CD4-positive, alpha-beta memory T cell (primary cell): ENCODE measurements around the gene PPP1R10. TPM values are rescaled to one million over a fixed set of nuclear protein-coding genes. Genes with fewer than 3 reads are reported as not detected.
A peak's percentile ranks its signal among the peaks of the same experiment; 100 is the strongest.

Source experiments
- CTCF ChIA-PET: fragments of 350-600 bp; sonication (Branson Sonifier 250); formaldehyde crosslinking; loops from one replicate; lab custom pipeline; 2021; ENCODE audit warnings: inconsistent platforms; ENCODE audit not compliant: partially characterized antibody; lab: Charles Lee
- POLR2A ChIA-PET: fragments of 350-600 bp; sonication (Branson Sonifier 250); formaldehyde crosslinking; loops from one replicate; lab custom pipeline; 2021; ENCODE audit not compliant: partially characterized antibody; lab: Charles Lee
- DNase-seq, 5 donors: peaks; one replicate each; pipeline versions ENCODE4 v3.0.0 to v3.0.0-alpha.2; 2020 to 2022; ENCODE audit warnings: mixed read lengths in 1 of 5
- H3K27ac ChIP-seq: one replicate; pipeline ENCODE4 v1.7.0; 2013; ENCODE audit warnings: low read depth, low read length
- H3K27me3 ChIP-seq: 2 replicates; pipeline ENCODE4 v1.7.0; 2013; ENCODE audit warnings: mild to moderate bottlenecking, low read length, moderate library complexity; ENCODE audit not compliant: insufficient read depth
- H3K36me3 ChIP-seq: 2 replicates; pipeline ENCODE4 v1.7.0; 2013; ENCODE audit warnings: mild to moderate bottlenecking, low read length, moderate library complexity; ENCODE audit not compliant: insufficient read depth
- H3K4me1 ChIP-seq: 2 replicates; pipeline ENCODE4 v1.7.0; 2013; ENCODE audit warnings: mild to moderate bottlenecking, low read length, moderate library complexity; ENCODE audit not compliant: insufficient read depth
- H3K4me3 ChIP-seq, 2 donors: one replicate each; pipeline ENCODE4 v1.7.0; 2013; ENCODE audit warnings: low read length in 2 of 2, mild to moderate bottlenecking in 1 of 2
- H3K9me3 ChIP-seq, 2 donors: one replicate each; pipeline ENCODE4 v1.7.0; 2013; ENCODE audit warnings: low read length in 2 of 2, control low read depth in 1 of 2; ENCODE audit not compliant: control insufficient read depth in 1 of 2
- H3K27ac Mint-ChIP-seq, 7 donors: one replicate each; pipeline ENCODE4 v1.8.0; 2020 to 2021; ENCODE audit warnings: mixed read lengths in 7 of 7, mild to moderate bottlenecking in 6 of 7, inconsistent platforms in 3 of 7, moderate library complexity in 3 of 7
- H3K27me3 Mint-ChIP-seq, 2 donors: one replicate each; pipeline ENCODE4 v1.8.0; 2020 to 2021; ENCODE audit warnings: mixed read lengths in 2 of 2
- H3K36me3 Mint-ChIP-seq, 2 donors: one replicate each; pipeline ENCODE4 v1.8.0; 2020 to 2021; ENCODE audit warnings: mixed read lengths in 2 of 2, inconsistent platforms in 1 of 2, mild to moderate bottlenecking in 1 of 2
- H3K4me1 Mint-ChIP-seq, 4 donors: one replicate each; pipeline ENCODE4 v1.8.0; 2020 to 2021; ENCODE audit warnings: mixed read lengths in 4 of 4, mild to moderate bottlenecking in 1 of 4
- H3K4me3 Mint-ChIP-seq, 8 donors: one replicate each; pipeline ENCODE4 v1.8.0; 2020 to 2021; ENCODE audit warnings: mixed read lengths in 8 of 8, mild to moderate bottlenecking in 7 of 8, moderate library complexity in 6 of 8, inconsistent platforms in 3 of 8
- H3K9me3 Mint-ChIP-seq, 8 donors: one replicate each; pipeline ENCODE4 v1.8.0; 2020 to 2021; ENCODE audit warnings: mixed read lengths in 8 of 8, mild to moderate bottlenecking in 5 of 8, inconsistent platforms in 3 of 8, moderate library complexity in 1 of 8
- intact Hi-C: fragments of 100-400 bp; cut with micrococcal nuclease; formaldehyde crosslinking; loops from one replicate; pipeline ENCODE4 v1.15.1; 2023
- polyA plus RNA-seq, 2 donors: library from polyadenylated mRNA; unstranded; fragments of 300-500 nt; fragmentation: Illumina TruSeq; gene quantifications; one replicate each; pipeline ENCODE4 v1.2.3, GENCODE V29; 2021
- total RNA-seq, 2 experiments: library from RNA; stranded (reverse); gene quantifications; one replicate each; pipeline ENCODE4 v1.2.3, GENCODE V29; 2021

PPP1R10 gene
- total and polyA plus RNA-seq, 4 experiments from 2014 or later = 8.5 to 231 (median 127) TPM

DNA sequence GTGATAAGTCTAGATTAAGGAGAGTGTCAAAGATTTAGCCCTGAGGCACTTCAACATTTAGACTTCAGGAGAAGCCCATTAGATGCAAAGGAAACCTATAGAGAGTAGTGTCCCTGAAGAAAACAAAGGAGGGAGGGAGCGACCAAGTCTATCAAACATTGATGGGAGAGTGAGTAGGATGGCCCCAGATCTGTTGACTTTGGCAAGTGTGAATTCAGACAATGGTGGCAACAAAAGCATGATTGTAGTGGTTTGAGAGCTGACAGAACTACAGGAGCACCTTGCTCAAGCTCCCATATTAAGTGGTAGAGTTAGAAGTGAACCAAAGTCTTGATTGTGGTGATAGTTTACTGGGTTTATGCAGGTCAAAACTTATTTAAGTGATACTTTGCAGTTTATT is 46.8 kb downstream of the PPP1R10 start:
- no peaks in the 10 kb centered on the region for H3K27me3 ChIP-seq
- peaks cover 0 to 25% of the 10 kb centered on the region in 2 donors for H3K36me3 Mint-ChIP-seq
- H3K9me3 ChIP-seq = no peaks in the 10 kb centered on the region
- peaks cover 45% of the 10 kb centered on the region for H3K4me1 ChIP-seq
- intact Hi-C loops = no loop called here
- CTCF ChIA-PET = interaction anchor here (1.0 to 2.4 kb wide), 11 partner anchors 13 to 161 kb away, joined by 3 to 31 read pairs (median 6); no protein-coding TSS in a partner anchor
- peaks cover 0 to 4% (median 0%) of the 10 kb centered on the region in 8 donors for H3K9me3 Mint-ChIP-seq
- peak overlapping the region; percentile 95 for H3K27ac ChIP-seq
- POLR2A ChIA-PET = interaction anchor here (1.0 to 3.2 kb wide), 17 partner anchors 13 to 160 kb away, joined by 3 to 61 read pairs (median 6); partner anchors contain the start of genes ATAT1, GNL1, HLA-E and MDC1
- no peaks in the 10 kb centered on the region for H3K27me3 Mint-ChIP-seq
- peaks cover 46 to 66% (median 53%) of the 10 kb centered on the region in 4 donors for H3K4me1 Mint-ChIP-seq
- peak overlapping the region; percentile 42 to 88 for H3K4me3 ChIP-seq
- H3K36me3 ChIP-seq = no peaks in the 10 kb centered on the region
- peak overlapping the region; percentile 97 to 100 (median 100) for H3K4me3 Mint-ChIP-seq
- no peak for DNase-seq
- peak overlapping the region; percentile 97 to 100 (median 99) for H3K27ac Mint-ChIP-seq

DNA sequence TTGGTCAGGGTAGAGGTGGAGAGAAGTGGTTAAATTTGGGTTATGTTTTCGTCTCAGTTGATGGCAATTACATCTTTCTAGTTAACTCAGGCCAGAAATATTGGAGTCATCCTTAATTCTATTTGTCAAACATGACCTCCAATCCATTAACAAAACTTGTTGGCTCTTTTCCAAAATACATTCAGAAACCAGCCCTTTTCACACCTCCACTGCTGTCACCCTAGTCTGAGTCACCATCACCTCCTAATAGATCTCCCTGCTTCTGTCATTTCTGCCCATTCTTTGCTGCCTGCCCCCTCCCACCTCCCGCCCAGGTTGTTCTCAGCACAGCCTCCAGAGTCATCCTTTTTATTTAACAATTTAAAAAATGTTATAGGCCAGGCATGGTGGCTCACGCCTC is 48.8 kb downstream of the PPP1R10 start:
- Histone ChIP-seq H3K9me3 (no peaks in the 10 kb centered on the region), H3K27me3 (no peaks in the 10 kb centered on the region), H3K36me3 (no peaks in the 10 kb centered on the region), H3K4me1 (peaks cover 28% of the 10 kb centered on the region), H3K4me3 (no peak overlapping the region), H3K27ac (no peak overlapping the region)
- Mint-ChIP-seq H3K4me3 (peak overlapping the region in 3 of 8 donors; percentile 36 to 53 (median 37)), H3K9me3 (peaks cover 0 to 4% (median 0%) of the 10 kb centered on the region in 8 donors), H3K4me1 (peaks cover 33 to 50% (median 40%) of the 10 kb centered on the region in 4 donors), H3K27me3 (no peaks in the 10 kb centered on the region), H3K36me3 (peaks cover under 1 to 17% of the 10 kb centered on the region in 2 donors), H3K27ac (peak overlapping the region in 5 of 7 donors; percentile 48 to 70 (median 62))
- ChIA-PET POLR2A (no interaction called here), CTCF (interaction anchor here (1.2 kb wide), 1 partner anchor 25 kb away, joined by 5 read pairs; no protein-coding TSS in a partner anchor)
- intact Hi-C loops = no loop called here
- peak in 1 of 5 donors; percentile 61 for DNase-seq

GRCh38 chr6:30565772-30566171 is 51.3 kb downstream of the PPP1R10 start:
- H3K4me3 ChIP-seq = no peak overlapping the region
- Mint-ChIP-seq H3K9me3 (peaks cover 0 to 2% (median 0%) of the 10 kb centered on the region in 8 donors), H3K4me1 (peaks cover 17 to 25% (median 21%) of the 10 kb centered on the region in 4 donors), H3K27ac (peak overlapping the region in 2 of 7 donors; percentile 19 to 35), H3K36me3 (peaks cover 12 to 15% of the 10 kb centered on the region in 2 donors), H3K4me3 (no peak overlapping the region), H3K27me3 (no peaks in the 10 kb centered on the region)
- H3K27me3 ChIP-seq = no peaks in the 10 kb centered on the region
- no peak for DNase-seq
- H3K9me3 ChIP-seq = no peaks in the 10 kb centered on the region
- no peak overlapping the region for H3K27ac ChIP-seq
- ChIA-PET CTCF (interaction anchor here (0.6 to 2.6 kb wide), 4 partner anchors 21 to 82 kb away, joined by 3 to 10 read pairs (median 3); no protein-coding TSS in a partner anchor), POLR2A (interaction anchor here (1.1 to 1.6 kb wide), 6 partner anchors 21 to 156 kb away, joined by 3 to 6 read pairs (median 3); no protein-coding TSS in a partner anchor)
- peaks cover 10% of the 10 kb centered on the region for H3K36me3 ChIP-seq
- H3K4me1 ChIP-seq = peaks cover 10% of the 10 kb centered on the region
- intact Hi-C loops = no loop called here

DNA sequence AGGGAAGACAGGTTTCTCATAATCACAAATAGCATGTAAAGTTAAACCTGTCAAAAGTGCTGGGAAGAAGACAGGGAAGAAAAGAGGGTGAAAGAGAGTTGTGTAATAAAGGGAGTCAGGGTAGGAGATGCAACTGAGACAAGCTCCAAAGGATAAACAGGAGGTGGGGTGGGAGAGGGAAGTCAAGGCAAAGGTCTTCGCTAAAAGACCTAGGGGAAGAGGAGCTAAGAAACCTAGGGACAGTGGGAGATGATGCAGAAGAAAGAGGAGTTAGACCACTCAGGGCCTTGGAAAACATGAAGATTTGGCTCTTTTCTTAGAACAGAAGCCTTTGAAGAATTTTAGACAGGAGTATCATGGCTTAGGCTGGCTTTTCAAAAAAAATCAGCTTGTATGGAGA is 52.9 kb downstream of the PPP1R10 start:
- DNase-seq = no peak
- H3K27ac Mint-ChIP-seq = peak overlapping the region in 5 of 7 donors; percentile 14 to 71 (median 47)
- no peak overlapping the region for H3K4me3 ChIP-seq
- H3K4me1 Mint-ChIP-seq = peaks cover 3 to 23% (median 13%) of the 10 kb centered on the region in 4 donors
- no peaks in the 10 kb centered on the region for H3K9me3 Mint-ChIP-seq
- peaks cover 10% of the 10 kb centered on the region for H3K36me3 ChIP-seq
- H3K4me3 Mint-ChIP-seq = no peak overlapping the region
- H3K27me3 ChIP-seq = no peaks in the 10 kb centered on the region
- intact Hi-C loops = no loop called here
- ChIA-PET CTCF (interaction anchor here (1.3 to 2.0 kb wide), 4 partner anchors 9 to 34 kb away, joined by 3 to 11 read pairs (median 5); no protein-coding TSS in a partner anchor), POLR2A (interaction anchor here (0.6 to 1.8 kb wide), 4 partner anchors 22 to 1028 kb away, joined by 3 to 6 read pairs (median 3); partner anchors contain the start of genes MRPS18B and PPP1R10)
- no peak overlapping the region for H3K27ac ChIP-seq
- no peaks in the 10 kb centered on the region for H3K4me1 ChIP-seq
- no peaks in the 10 kb centered on the region for H3K27me3 Mint-ChIP-seq
- H3K36me3 Mint-ChIP-seq = peaks cover 12 to 17% of the 10 kb centered on the region in 2 donors
- no peaks in the 10 kb centered on the region for H3K9me3 ChIP-seq

DNA sequence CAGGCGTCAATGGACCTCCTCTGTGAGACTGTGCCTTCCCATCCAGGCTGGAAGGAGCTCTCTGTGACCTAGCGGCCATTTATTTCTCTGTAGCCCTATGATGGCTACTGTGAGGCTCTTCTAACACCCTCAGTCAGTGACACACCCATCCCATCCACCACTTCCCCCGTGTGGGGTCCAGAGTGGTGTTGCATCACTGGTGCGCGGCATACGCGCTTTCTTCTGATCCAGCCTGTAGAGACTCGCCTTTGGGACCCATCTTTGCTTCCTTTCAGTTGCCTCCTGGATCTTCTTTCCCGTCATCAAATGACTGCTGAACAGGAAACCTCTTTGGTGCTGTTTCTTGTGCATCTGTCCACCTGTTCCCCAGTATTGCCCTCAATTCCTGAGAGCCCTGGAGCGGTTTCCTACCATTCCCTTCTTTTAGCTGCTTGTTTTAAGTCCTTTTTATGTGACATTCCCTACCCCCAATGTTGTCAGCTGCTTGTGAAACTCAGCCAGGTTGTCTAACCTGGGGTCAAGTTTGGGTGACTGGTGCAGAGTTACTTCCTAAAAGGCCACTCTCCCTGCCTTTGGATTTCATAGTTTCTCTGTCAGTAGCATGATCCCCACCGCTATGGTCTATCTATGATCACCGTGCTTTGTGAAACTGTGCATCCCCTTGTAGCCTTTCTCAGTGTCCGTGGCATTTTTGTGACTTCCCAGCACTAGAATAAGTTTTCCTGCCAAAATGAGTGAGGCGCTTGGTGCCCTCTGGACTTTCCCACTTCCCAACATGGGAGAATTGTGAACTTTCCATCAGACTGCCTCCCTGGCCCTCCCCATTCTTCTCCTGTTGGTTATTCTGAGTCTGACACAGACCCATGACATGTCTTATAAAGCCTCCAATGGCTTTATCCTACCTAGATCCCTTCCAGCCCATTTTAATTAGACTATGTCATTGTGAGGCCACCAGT is 54.3 kb downstream of the PPP1R10 start:
- peaks cover 8 to 27% (median 16%) of the 10 kb centered on the region in 4 donors for H3K4me1 Mint-ChIP-seq
- Histone ChIP-seq H3K27me3 (no peaks in the 10 kb centered on the region), H3K4me1 (peaks cover 10% of the 10 kb centered on the region), H3K36me3 (peaks cover 10% of the 10 kb centered on the region), H3K9me3 (no peaks in the 10 kb centered on the region), H3K27ac (no peak overlapping the region), H3K4me3 (no peak overlapping the region)
- H3K9me3 Mint-ChIP-seq = no peaks in the 10 kb centered on the region
- H3K4me3 Mint-ChIP-seq = no peak overlapping the region
- intact Hi-C loops = no loop called here
- H3K36me3 Mint-ChIP-seq = peaks cover 12 to 17% of the 10 kb centered on the region in 2 donors
- CTCF ChIA-PET = interaction anchor here (1.3 to 2.0 kb wide), 4 partner anchors 8 to 22 kb away, joined by 3 to 11 read pairs (median 5); no protein-coding TSS in a partner anchor
- DNase-seq = no peak
- H3K27ac Mint-ChIP-seq = peak overlapping the region in 3 of 7 donors; percentile 8 to 77 (median 38)
- H3K27me3 Mint-ChIP-seq = no peaks in the 10 kb centered on the region
- POLR2A ChIA-PET = interaction anchor here (0.9 to 1.8 kb wide), 2 partner anchors 20 to 53 kb away, joined by 3 to 6 read pairs; no protein-coding TSS in a partner anchor

DNA sequence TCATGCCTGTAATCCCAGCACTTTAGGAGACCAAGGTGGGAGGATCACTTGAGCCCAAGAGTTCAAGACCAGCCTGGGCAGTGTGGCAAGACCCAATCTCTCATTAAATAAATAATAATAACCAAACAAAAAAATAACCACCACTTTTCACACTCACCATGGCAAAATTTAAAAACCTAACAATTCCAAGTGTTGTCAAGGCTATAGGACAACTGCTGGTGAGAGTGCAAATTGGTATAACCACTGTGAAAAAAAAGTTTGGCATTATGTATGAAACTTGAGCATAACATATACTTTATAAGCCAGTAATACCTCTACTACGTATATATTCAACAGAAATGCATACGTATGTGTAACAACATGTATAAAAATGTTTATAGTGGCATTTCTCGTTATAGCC is 56.1 kb downstream of the PPP1R10 start:
- no peaks in the 10 kb centered on the region for H3K27me3 ChIP-seq
- Mint-ChIP-seq H3K4me3 (no peak overlapping the region), H3K4me1 (peaks cover 13 to 45% (median 23%) of the 10 kb centered on the region in 4 donors), H3K27me3 (peaks cover 0 to 1% of the 10 kb centered on the region in 2 donors), H3K36me3 (peaks cover 12 to 35% of the 10 kb centered on the region in 2 donors), H3K9me3 (peaks cover 0 to 4% (median 0%) of the 10 kb centered on the region in 8 donors), H3K27ac (peak overlapping the region in 1 of 7 donors; percentile 38)
- CTCF ChIA-PET = interaction anchor here (0.6 kb wide), 1 partner anchor 28 kb away, joined by 3 read pairs; no protein-coding TSS in a partner anchor
- no peak overlapping the region for H3K27ac ChIP-seq
- intact Hi-C loops = no loop called here
- DNase-seq = no peak
- H3K4me1 ChIP-seq = peaks cover 14% of the 10 kb centered on the region
- H3K36me3 ChIP-seq = peaks cover 10% of the 10 kb centered on the region
- no peak overlapping the region for H3K4me3 ChIP-seq
- H3K9me3 ChIP-seq = no peaks in the 10 kb centered on the region
- POLR2A ChIA-PET = no interaction called here
